ENCODE measurements around the gene SMIM13. TPM values are rescaled to one million over a fixed set of nuclear protein-coding genes. Genes with fewer than 3 reads are reported as not detected.

The SMIM13 gene
- total RNA-seq, 1 donor from 2014 or later = 24.2 TPM

DNA sequence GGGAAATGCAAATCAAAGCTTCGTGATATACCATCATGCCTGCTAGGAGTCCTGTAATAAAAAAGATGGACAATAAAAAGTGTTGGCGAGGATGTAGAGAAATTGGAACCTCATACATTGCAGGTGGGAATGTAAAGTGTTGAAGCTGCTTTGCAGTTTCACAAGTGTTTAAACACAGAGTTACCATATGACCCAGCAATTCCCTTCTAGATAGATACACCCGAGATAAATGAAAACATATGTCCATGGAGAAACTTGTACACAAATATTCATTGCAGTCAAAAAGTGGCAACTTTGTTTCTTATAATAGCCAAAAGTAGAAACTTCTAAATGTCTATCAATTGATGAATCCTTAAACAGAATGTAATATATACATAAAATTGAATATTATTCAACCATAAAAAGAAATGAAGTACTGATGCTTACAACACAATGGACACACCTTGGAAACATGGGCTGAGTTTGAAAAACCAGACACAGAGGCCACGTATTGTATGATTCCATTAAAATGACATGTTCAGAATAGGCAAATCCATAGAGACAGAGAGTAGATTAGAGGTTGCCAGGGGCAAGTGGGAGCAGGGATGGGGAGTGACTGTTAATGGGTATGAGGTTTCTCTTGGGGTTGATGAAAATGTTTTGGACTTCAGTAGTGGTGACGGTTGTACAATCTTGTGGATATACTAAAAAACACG lies 38.7 kb downstream of the SMIM13 start:
- no peaks in the 10 kb centered on the region for H3K27me3 ChIP-seq (ENCODE audit: insufficient read depth, low read length)
- Mint-ChIP-seq H3K4me3 (ENCODE audit: unreplicated experiment) (no peak overlapping the region), H3K27ac (ENCODE audit: unreplicated experiment) (no peak overlapping the region), H3K9me3 (ENCODE audit: unreplicated experiment) (peaks cover 3% of the 10 kb centered on the region), H3K36me3 (ENCODE audit: low read depth, unreplicated experiment) (peaks cover 15% of the 10 kb centered on the region), H3K27me3 (ENCODE audit: low read depth, unreplicated experiment) (no peaks in the 10 kb centered on the region), H3K4me1 (ENCODE audit: low read depth, unreplicated experiment) (peaks cover 18% of the 10 kb centered on the region)
- TF ChIP-seq EZH2 (IDR thresholded peaks at IDR 0.05; ENCODE audit: insufficient read depth, low read length) (no peak), CTCF (IDR thresholded peaks at IDR 0.05; ENCODE audit: insufficient read depth, low read depth, low read length) (no peak)
- H2AFZ ChIP-seq (ENCODE audit: low read depth, low read length) = no peak overlapping the region
- no peak overlapping the region for H3K9ac ChIP-seq (ENCODE audit: low read length)
- H3K4me2 ChIP-seq (ENCODE audit: low read length) = no peak overlapping the region
- DNase-seq (ENCODE audit: low read depth) (no peak), FAIRE-seq (no peak)
- peaks cover 6% of the 10 kb centered on the region for H3K36me3 ChIP-seq (ENCODE audit: insufficient read depth, low read length)
- H4K20me1 ChIP-seq (ENCODE audit: insufficient read depth, low read length) = peaks cover 40% of the 10 kb centered on the region
- H3K9me3 ChIP-seq (ENCODE audit: insufficient read depth, low read depth, low read length) = no peaks in the 10 kb centered on the region
- H3K4me1 ChIP-seq (ENCODE audit: insufficient read depth, low read length) = no peaks in the 10 kb centered on the region
- no peak overlapping the region for H3K27ac ChIP-seq (ENCODE audit: low read depth, low read length)
- H3K79me2 ChIP-seq (ENCODE audit: insufficient read depth, low read length) = peaks cover 40% of the 10 kb centered on the region
- H3K4me3 ChIP-seq (ENCODE audit: insufficient read depth, low read depth, low read length) = no peak overlapping the region

GRCh38 chr6:11133281-11133680 lies 39.6 kb downstream of the SMIM13 start:
- Histone ChIP-seq H3K27me3 (ENCODE audit: insufficient read depth, low read length) (no peaks in the 10 kb centered on the region), H3K79me2 (ENCODE audit: insufficient read depth, low read length) (peaks cover 31% of the 10 kb centered on the region), H3K36me3 (ENCODE audit: insufficient read depth, low read length) (peaks cover 6% of the 10 kb centered on the region), H3K27ac (ENCODE audit: low read depth, low read length) (no peak overlapping the region), H3K9me3 (ENCODE audit: insufficient read depth, low read depth, low read length) (no peaks in the 10 kb centered on the region), H3K4me3 (ENCODE audit: insufficient read depth, low read depth, low read length) (no peak overlapping the region), H3K9ac (ENCODE audit: low read length) (no peak overlapping the region), H3K4me1 (ENCODE audit: insufficient read depth, low read length) (no peaks in the 10 kb centered on the region), H4K20me1 (ENCODE audit: insufficient read depth, low read length) (peaks cover 31% of the 10 kb centered on the region), H2AFZ (ENCODE audit: low read depth, low read length) (no peak overlapping the region), H3K4me2 (ENCODE audit: low read length) (no peak overlapping the region)
- no peaks in the 10 kb centered on the region for H3K27me3 Mint-ChIP-seq (ENCODE audit: low read depth, unreplicated experiment)
- H3K9me3 Mint-ChIP-seq (ENCODE audit: unreplicated experiment) = no peaks in the 10 kb centered on the region
- no peak overlapping the region for H3K4me3 Mint-ChIP-seq (ENCODE audit: unreplicated experiment)
- H3K27ac Mint-ChIP-seq (ENCODE audit: unreplicated experiment) = no peak overlapping the region
- DNase-seq (ENCODE audit: low read depth) (no peak), FAIRE-seq (no peak)
- no peak for TF ChIP-seq CTCF (IDR thresholded peaks at IDR 0.05; ENCODE audit: insufficient read depth, low read depth, low read length)
- no peak for TF ChIP-seq EZH2 (IDR thresholded peaks at IDR 0.05; ENCODE audit: insufficient read depth, low read length)
- peaks cover 21% of the 10 kb centered on the region for H3K4me1 Mint-ChIP-seq (ENCODE audit: low read depth, unreplicated experiment)
- H3K36me3 Mint-ChIP-seq (ENCODE audit: low read depth, unreplicated experiment) = peaks cover 12% of the 10 kb centered on the region

GRCh38 chr6:11136809-11137208 lies 43.2 kb downstream of the SMIM13 start:
- H2AFZ ChIP-seq (ENCODE audit: low read depth, low read length) = no peak overlapping the region
- peaks cover 6% of the 10 kb centered on the region for H3K36me3 ChIP-seq (ENCODE audit: insufficient read depth, low read length)
- H3K9ac ChIP-seq (ENCODE audit: low read length) = no peak overlapping the region
- no peaks in the 10 kb centered on the region for H3K27me3 ChIP-seq (ENCODE audit: insufficient read depth, low read length)
- H3K4me2 ChIP-seq (ENCODE audit: low read length) = no peak overlapping the region
- Mint-ChIP-seq H3K4me3 (ENCODE audit: unreplicated experiment) (no peak overlapping the region), H3K9me3 (ENCODE audit: unreplicated experiment) (no peaks in the 10 kb centered on the region), H3K4me1 (ENCODE audit: low read depth, unreplicated experiment) (peaks cover 28% of the 10 kb centered on the region), H3K27ac (ENCODE audit: unreplicated experiment) (no peak overlapping the region), H3K36me3 (ENCODE audit: low read depth, unreplicated experiment) (peaks cover 10% of the 10 kb centered on the region), H3K27me3 (ENCODE audit: low read depth, unreplicated experiment) (no peaks in the 10 kb centered on the region)
- no peaks in the 10 kb centered on the region for H3K9me3 ChIP-seq (ENCODE audit: insufficient read depth, low read depth, low read length)
- DNase-seq (ENCODE audit: low read depth) (no peak), FAIRE-seq (no peak)
- no peak overlapping the region for H3K4me3 ChIP-seq (ENCODE audit: insufficient read depth, low read depth, low read length)
- H3K79me2 ChIP-seq (ENCODE audit: insufficient read depth, low read length) = peaks cover 7% of the 10 kb centered on the region
- H3K4me1 ChIP-seq (ENCODE audit: insufficient read depth, low read length) = peaks cover 7% of the 10 kb centered on the region
- H3K27ac ChIP-seq (ENCODE audit: low read depth, low read length) = no peak overlapping the region
- no peak for TF ChIP-seq EZH2 (IDR thresholded peaks at IDR 0.05; ENCODE audit: insufficient read depth, low read length)
- no peak for TF ChIP-seq CTCF (IDR thresholded peaks at IDR 0.05; ENCODE audit: insufficient read depth, low read depth, low read length)
- peaks cover under 1% of the 10 kb centered on the region for H4K20me1 ChIP-seq (ENCODE audit: insufficient read depth, low read length)
